ENCODE measurements around the gene EGFR. TPM values are rescaled to one million over a fixed set of nuclear protein-coding genes. Genes with fewer than 3 reads are reported as not detected.

EGFR gene
- polyA plus RNA-seq, 1 of the 3 experiments (the other 2 are of a cell fraction) = 37.6 TPM

- Histone ChIP-seq H2AFZ (ENCODE audit: low read depth) (no peak overlapping the region; the same call in 1 of the 2 replicates), H3K79me2 (ENCODE audit: insufficient read depth) (peaks cover 60% of the 10 kb centered on the region)
- CTCF ChIA-PET = interaction anchor here (0.7 to 6.1 kb wide), 11 partner anchors 14 to 245 kb away, joined by 3 to 61 read pairs (median 3); no protein-coding TSS in a partner anchor
Measured at GRCh38 chr7:55019191-55019690, 424 bp downstream of the EGFR start.

GRCh38 chr7:55019691-55020465 lies 1.1 kb downstream of the EGFR start:
- H3K27me3 ChIP-seq (ENCODE audit: insufficient read depth) = no peaks in the 10 kb centered on the region
- peaks cover 6% of the 10 kb centered on the region for H3F3A ChIP-seq (replicated peaks; ENCODE audit: insufficient read depth)
- peak; percentile 75 for DNase-seq
- H3K9me3 ChIP-seq = no peaks in the 10 kb centered on the region
- H3K9me2 ChIP-seq = no peaks in the 10 kb centered on the region
- ChIA-PET CTCF (interaction anchor here (0.7 to 6.1 kb wide), 12 partner anchors 10 to 246 kb away, joined by 3 to 61 read pairs (median 4); no protein-coding TSS in a partner anchor), POLR2A (no interaction called here)
- no peak overlapping the region; the same call in 1 of the 2 replicates for H2AFZ ChIP-seq (ENCODE audit: low read depth)
- peak overlapping the region; percentile 80 for H3K9ac ChIP-seq
- peaks cover 2 to 29% of the 10 kb centered on the region in 2 experiments for H3K36me3 ChIP-seq (replicated peaks in 1 of 2; ENCODE audit: control insufficient read depth in 1 of 2, insufficient read depth in 2 of 2, low read length in 1 of 2)
- WGBS (ENCODE audit: low lambda C conversion rate) = 4% methylated on average over 44 of the region's 78 CpGs
- H4K20me1 ChIP-seq (ENCODE audit: insufficient read depth) = peaks cover 51% of the 10 kb centered on the region
- H3K27ac ChIP-seq (ENCODE audit: low read depth in 2 of 2, low read length in 1 of 2) = peak overlapping the region in 1 of 2 experiments; percentile 67; a peak in 3 of 4 replicates
- TF ChIP-seq NFIC (IDR thresholded peaks at IDR 0.05; ENCODE audit: borderline replicate concordance) (no peak), FOXJ3 (CRISPR knock-in tag; IDR thresholded peaks at IDR 0.05) (no peak), SMC3 (IDR thresholded peaks at IDR 0.05; ENCODE audit: low read depth, low read length) (0 out of 2 replicates have a peak, but pooled peaks have one; percentile 11), CTCF (IDR thresholded peaks at IDR 0.05) (peak; percentile 25; the same call in 1 of the 2 replicates)
- H3K79me2 ChIP-seq (ENCODE audit: insufficient read depth) = peaks cover 66% of the 10 kb centered on the region
- peak overlapping the region; percentile 83 for H3K4me2 ChIP-seq
- H3K4me3 ChIP-seq (ENCODE audit: low read depth in 2 of 2, low read length in 1 of 2) = peak overlapping the region; percentile 83 to 94
- H3K4me1 ChIP-seq (ENCODE audit: control insufficient read depth in 1 of 2, insufficient read depth in 2 of 2, low read depth in 1 of 2, low read length in 1 of 2) = peaks cover 13 to 16% of the 10 kb centered on the region in 2 experiments; a peak in 2 of 4 replicates

More at GRCh38 chr7:55019191-55019690, 424 bp downstream of the EGFR start:
- 1% methylated on average over 57 of the region's 70 CpGs for WGBS (ENCODE audit: low lambda C conversion rate)
- H3K27me3 ChIP-seq (ENCODE audit: insufficient read depth) = no peaks in the 10 kb centered on the region
- H4K20me1 ChIP-seq (ENCODE audit: insufficient read depth) = peaks cover 44% of the 10 kb centered on the region
- H3K4me3 ChIP-seq (ENCODE audit: low read depth in 2 of 2, low read length in 1 of 2) = peak overlapping the region; percentile 83 to 94
- H3K4me2 ChIP-seq = peak overlapping the region; percentile 83
- peak overlapping the region; percentile 53 to 67; a peak in 3 of 4 replicates for H3K27ac ChIP-seq (ENCODE audit: low read depth in 2 of 2, low read length in 1 of 2)
- no peak for DNase-seq
- H3F3A ChIP-seq (replicated peaks; ENCODE audit: insufficient read depth) = peaks cover 6% of the 10 kb centered on the region
- H3K4me1 ChIP-seq (ENCODE audit: control insufficient read depth in 1 of 2, insufficient read depth in 2 of 2, low read depth in 1 of 2, low read length in 1 of 2) = peaks cover 9 to 13% of the 10 kb centered on the region in 2 experiments; a peak in 2 of 4 replicates
- H3K9me3 ChIP-seq = no peaks in the 10 kb centered on the region
- H3K9ac ChIP-seq = peak overlapping the region; percentile 80
- POLR2A ChIA-PET = interaction anchor here (0.5 to 1.5 kb wide), 2 partner anchors 156 to 236 kb away, joined by 3 to 4 read pairs; no protein-coding TSS in a partner anchor
- H3K36me3 ChIP-seq (replicated peaks in 1 of 2; ENCODE audit: control insufficient read depth in 1 of 2, insufficient read depth in 2 of 2, low read length in 1 of 2) = peaks cover 2 to 29% of the 10 kb centered on the region in 2 experiments
- TF ChIP-seq PBX3 (IDR thresholded peaks at IDR 0.05) (no peak), TCF12 (IDR thresholded peaks at IDR 0.05) (no peak), SMC3 (IDR thresholded peaks at IDR 0.05; ENCODE audit: low read depth, low read length) (0 out of 2 replicates have a peak, but pooled peaks have one; percentile 3), SIN3A (IDR thresholded peaks at IDR 0.05; ENCODE audit: borderline replicate concordance, low read depth, low read length) (0 out of 2 replicates have a peak, but pooled peaks have one; percentile 14)
- H3K9me2 ChIP-seq = no peaks in the 10 kb centered on the region

Data from SK-N-SH (cell line).